Measurements from ENCODE around the gene HNRNPF.

DNA sequence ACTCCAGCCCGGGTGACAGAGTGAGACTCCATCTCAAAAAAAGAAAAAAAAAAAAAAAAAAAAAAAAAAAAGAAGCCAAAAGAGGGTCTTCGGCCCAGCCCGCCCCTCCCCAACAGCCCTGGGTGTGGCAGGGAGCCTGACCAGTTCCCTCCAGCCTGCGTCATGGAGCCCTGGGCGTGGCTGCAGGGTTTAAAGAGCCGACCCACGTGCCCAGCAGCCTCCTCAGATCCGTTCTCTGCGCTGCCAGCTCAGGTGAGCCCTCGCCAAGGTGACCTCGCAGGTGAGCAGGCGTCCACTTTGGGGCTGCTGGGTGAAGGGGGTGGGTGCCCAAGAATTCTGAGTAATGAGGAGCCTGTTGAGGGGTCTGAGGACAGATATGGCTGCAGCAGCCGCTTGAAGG, 37.6 kb downstream of the HNRNPF start, which contains the start of gene FXYD4:
- TF ChIP-seq, protein P1, sequence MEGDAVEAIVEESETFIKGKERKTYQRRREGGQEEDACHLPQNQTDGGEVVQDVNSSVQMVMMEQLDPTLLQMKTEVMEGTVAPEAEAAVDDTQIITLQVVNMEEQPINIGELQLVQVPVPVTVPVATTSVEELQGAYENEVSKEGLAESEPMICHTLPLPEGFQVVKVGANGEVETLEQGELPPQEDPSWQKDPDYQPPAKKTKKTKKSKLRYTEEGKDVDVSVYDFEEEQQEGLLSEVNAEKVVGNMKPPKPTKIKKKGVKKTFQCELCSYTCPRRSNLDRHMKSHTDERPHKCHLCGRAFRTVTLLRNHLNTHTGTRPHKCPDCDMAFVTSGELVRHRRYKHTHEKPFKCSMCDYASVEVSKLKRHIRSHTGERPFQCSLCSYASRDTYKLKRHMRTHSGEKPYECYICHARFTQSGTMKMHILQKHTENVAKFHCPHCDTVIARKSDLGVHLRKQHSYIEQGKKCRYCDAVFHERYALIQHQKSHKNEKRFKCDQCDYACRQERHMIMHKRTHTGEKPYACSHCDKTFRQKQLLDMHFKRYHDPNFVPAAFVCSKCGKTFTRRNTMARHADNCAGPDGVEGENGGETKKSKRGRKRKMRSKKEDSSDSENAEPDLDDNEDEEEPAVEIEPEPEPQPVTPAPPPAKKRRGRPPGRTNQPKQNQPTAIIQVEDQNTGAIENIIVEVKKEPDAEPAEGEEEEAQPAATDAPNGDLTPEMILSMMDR (optimal IDR thresholded peaks at IDR 0.05 in 1 of 3, IDR thresholded peaks at IDR 0.05 in 1 of 3, conservative IDR thresholded peaks at IDR 0.05 in 1 of 3; ENCODE audit: extremely low read depth in 1 of 3, insufficient read depth in 2 of 3, low read length in 3 of 3) = no peak
- no peak for TF ChIP-seq EZH2 (IDR thresholded peaks at IDR 0.05; ENCODE audit: low read length)

Data from keratinocyte (primary cell).